IMR-90 (cell line): ENCODE results near the gene INPP5D.

Source experiments
- CTCF ChIP-seq: conservative IDR thresholded peaks from 2 replicates; pipeline ENCODE4 v1.5.1; 2012; ENCODE audit warnings: mild to moderate bottlenecking, low read depth, low read length, improper control_type of control experiment
- MAFK ChIP-seq: IDR thresholded peaks from 2 replicates; pipeline ENCODE4 v1.6.1; 2012; ENCODE audit warnings: low read depth, low read length, improper control_type of control experiment
- NFE2L2 ChIP-seq: fragments of 150-350 bp; IDR thresholded peaks from 2 replicates; pipeline ENCODE4 v1.6.1; 2016; ENCODE audit warnings: low read depth, mild to moderate bottlenecking, low read length
- POLR2A ChIP-seq: IDR thresholded peaks from 2 replicates; pipeline ENCODE4 v1.6.1; 2012; ENCODE audit warnings: mild to moderate bottlenecking, low read depth, low read length
- RAD21 ChIP-seq: IDR thresholded peaks from 2 replicates; pipeline ENCODE4 v1.6.1; 2012; ENCODE audit warnings: low read length, improper control_type of control experiment
- RFX5 ChIP-seq: IDR thresholded peaks from 2 replicates; pipeline ENCODE4 v1.8.0; 2012; ENCODE audit warnings: low read depth, mild to moderate bottlenecking, low read length, moderate library complexity
- SMC3 ChIP-seq: fragments of 150-350 bp; IDR thresholded peaks from 2 replicates; pipeline ENCODE4 v1.6.1; 2016; ENCODE audit warnings: low read depth, mild to moderate bottlenecking, antibody characterized with exemption, low read length, moderate library complexity

GRCh38 chr2:233047667-233048066 lies 12.5 kb upstream of the INPP5D start:
- no peak for TF ChIP-seq POLR2A
- TF ChIP-seq CTCF: no peak
- no peak for TF ChIP-seq SMC3
- TF ChIP-seq NFE2L2: no peak
- TF ChIP-seq RAD21: no peak
- no peak for TF ChIP-seq RFX5
- TF ChIP-seq MAFK: no peak
